HCT116 (cell line): ENCODE measurements around the gene BTBD9. TPM values are rescaled to one million over a fixed set of nuclear protein-coding genes. Genes with fewer than 3 reads are reported as not detected.

Experiments
- ATAC-seq: fragments of 200-7000 bp; cut with Tn5 transposase; 2 replicates; pipeline ENCODE4 v1.9.1; 2020; ENCODE audit warnings: mild to moderate bottlenecking, moderate library complexity
- BruUV-seq: library from RNA; stranded (reverse); fragments of 400-500 nt; replicated peaks from 2 replicates; lab custom pipeline; 2021; lab: Mats Ljungman, UMichigan
- CTCF ChIA-PET: fragments of 300-600 bp; sonication (Branson Sonifier 250); formaldehyde crosslinking; loops from one replicate; lab custom pipeline; 2021; ENCODE audit warnings: antibody characterized with exemption; lab: Charles Lee
- POLR2A ChIA-PET: fragments of 300-600, 350-600 bp; sonication (Branson Sonifier 250); formaldehyde crosslinking; loops from one replicate; lab custom pipeline; 2021; ENCODE audit warnings: antibody characterized with exemption; lab: Charles Lee
- RAD21 ChIA-PET, 2 experiments: fragments of 300-600 bp; sonication (Branson Sonifier 250); formaldehyde crosslinking; loops; one replicate each; lab custom pipeline; 2023; ENCODE audit warnings: low total read pairs in 2 of 2; ENCODE audit not compliant: uncharacterized antibody in 2 of 2, unreplicated experiment in 2 of 2, low non-redundant PET in 1 of 2; lab: Charles Lee
- DNase-seq: peaks from one replicate; pipeline ENCODE4 v3.0.0-alpha.2; 2010; ENCODE audit warnings: low read depth, low spot score
- H2AFZ ChIP-seq: fragments of 200-600 bp; shearing (Covaris generic), sonication (generic); 2 replicates; pipeline ENCODE4 v1.6.1; 2017; ENCODE audit warnings: low read depth, mixed run types, mixed read lengths, antibody characterized with exemption, low read length; ENCODE audit not compliant: poor library complexity, severe bottlenecking
- H3K27ac ChIP-seq: 2 replicates; pipeline ENCODE4 v1.5.1; 2012; ENCODE audit warnings: low read depth, low read length
- H3K27me3 ChIP-seq: fragments of 200-600 bp; sonication (generic); 2 replicates; pipeline ENCODE4 v1.6.1; 2016; ENCODE audit warnings: mixed run types, low read length, mixed read lengths; ENCODE audit not compliant: insufficient read depth
- H3K36me3 ChIP-seq, 2 experiments: fragments of 200-500 bp in 1 of 2; fragments of 200-600 bp in 1 of 2; sonication (Bioruptor generic) in 1 of 2; sonication (generic) in 1 of 2; 2 replicates each; pipeline versions ENCODE4 v1.5.1 to v1.6.1; 2014 to 2016; ENCODE audit warnings: low read length in 2 of 2, inconsistent platforms in 1 of 2, mixed read lengths in 1 of 2, mixed run types in 1 of 2; ENCODE audit not compliant: insufficient read depth in 2 of 2, control insufficient read depth in 1 of 2
- H3K4me1 ChIP-seq, 2 experiments: fragments of 200-600 bp in 1 of 2; sonication (generic) in 1 of 2; 2 replicates each; pipeline versions ENCODE4 v1.5.1 to v1.6.1; 2012 to 2017; ENCODE audit warnings: low read length in 2 of 2, inconsistent platforms in 1 of 2, mild to moderate bottlenecking in 1 of 2, mixed read lengths in 1 of 2, mixed run types in 1 of 2, moderate library complexity in 1 of 2; ENCODE audit not compliant: insufficient read depth in 2 of 2, control insufficient read depth in 1 of 2
- H3K4me2 ChIP-seq: fragments of 200-600 bp; sonication (generic); 2 replicates; pipeline ENCODE4 v1.6.1; 2017; ENCODE audit warnings: mixed run types, low read length, mixed read lengths
- H3K4me3 ChIP-seq, 2 experiments: fragments of 200-600 bp in 1 of 2; sonication (generic) in 1 of 2; replicated peaks in 1 of 2; 2 replicates each; pipeline ENCODE4 v1.5.1; 2011 to 2016; ENCODE audit warnings: low read length in 2 of 2, control low read depth in 1 of 2, low read depth in 1 of 2, mild to moderate bottlenecking in 1 of 2, mixed read lengths in 1 of 2, mixed run types in 1 of 2
- H3K79me2 ChIP-seq: fragments of 200-600 bp; sonication (generic); 2 replicates; pipeline ENCODE4 v1.6.1; 2017; ENCODE audit warnings: mild to moderate bottlenecking, mixed run types, low read length, moderate library complexity, mixed read lengths; ENCODE audit not compliant: insufficient read depth
- H3K9ac ChIP-seq: fragments of 200-600 bp; sonication (generic); 2 replicates; pipeline ENCODE4 v1.6.1; 2016; ENCODE audit warnings: low read length, mixed read lengths
- H3K9me2 ChIP-seq: fragments of 200-600 bp; sonication (generic), shearing (Covaris generic); 2 replicates; pipeline ENCODE4 v1.6.1; 2017; ENCODE audit warnings: mixed run types, mild to moderate bottlenecking, moderate library complexity; ENCODE audit not compliant: insufficient read depth
- H3K9me3 ChIP-seq, 2 experiments: fragments of 200-500 bp in 1 of 2; fragments of 200-600 bp in 1 of 2; sonication (Bioruptor generic) in 1 of 2; sonication (generic) in 1 of 2; 2 replicates each; pipeline ENCODE4 v1.6.1; 2014 to 2017; ENCODE audit warnings: low read length in 2 of 2, mixed read lengths in 2 of 2, inconsistent platforms in 1 of 2, low read depth in 1 of 2, mild to moderate bottlenecking in 1 of 2, mixed run types in 1 of 2, moderate library complexity in 1 of 2; ENCODE audit not compliant: control insufficient read depth in 1 of 2, insufficient read depth in 1 of 2
- H4K20me1 ChIP-seq: fragments of 200-600 bp; sonication (generic), shearing (Covaris generic); 2 replicates; pipeline ENCODE4 v1.6.1; 2017; ENCODE audit warnings: mixed run types, mild to moderate bottlenecking, moderate library complexity; ENCODE audit not compliant: insufficient read depth
- ATF3 ChIP-seq: IDR thresholded peaks from 2 replicates; pipeline ENCODE4 v1.6.1; 2012
- CBX3 ChIP-seq: IDR thresholded peaks from 2 replicates; pipeline ENCODE4 v1.6.1; 2012; ENCODE audit warnings: low read depth
- CEBPB ChIP-seq: IDR thresholded peaks from 2 replicates; pipeline ENCODE4 v1.6.1; 2012; ENCODE audit warnings: low read depth
- CTCF ChIP-seq, 3 experiments: fragments of 200-600 bp in 1 of 3; sonication (generic) in 1 of 3; IDR thresholded peaks in 2 of 3; conservative IDR thresholded peaks in 1 of 3; 2 replicates each; pipeline ENCODE4 v1.5.1; 2012 to 2017; ENCODE audit warnings: low read depth in 2 of 3, low read length in 2 of 3, antibody characterized with exemption in 1 of 3, borderline replicate concordance in 1 of 3, control low read depth in 1 of 3, mild to moderate bottlenecking in 1 of 3, mixed read lengths in 1 of 3, mixed run types in 1 of 3, moderate library complexity in 1 of 3; ENCODE audit not compliant: insufficient read depth in 1 of 3
- EGR1 ChIP-seq: IDR thresholded peaks from 2 replicates; pipeline ENCODE4 v1.6.1; 2012; ENCODE audit warnings: low read depth
- ELF1 ChIP-seq: IDR thresholded peaks from 2 replicates; pipeline ENCODE4 v1.6.1; 2012; ENCODE audit warnings: low read depth, borderline replicate concordance
- EZH2phosphoT487 ChIP-seq: fragments of 200-600 bp; IDR thresholded peaks from 2 replicates; pipeline ENCODE4 v1.6.1; 2018; ENCODE audit warnings: antibody characterized with exemption, borderline replicate concordance
- FOSL1 ChIP-seq: IDR thresholded peaks from 2 replicates; pipeline ENCODE4 v1.6.1; 2012; ENCODE audit warnings: low read depth
- JUND ChIP-seq: IDR thresholded peaks from 2 replicates; pipeline ENCODE4 v1.6.1; 2012
- MAX ChIP-seq: IDR thresholded peaks from 2 replicates; pipeline ENCODE4 v1.6.1; 2012
- POLR2A ChIP-seq: IDR thresholded peaks from 2 replicates; pipeline ENCODE4 v1.7.0; 2011; ENCODE audit warnings: borderline replicate concordance; ENCODE audit not compliant: insufficient read depth, insufficient read length; ENCODE audit errors: extremely low read depth
- POLR2AphosphoS5 ChIP-seq: IDR thresholded peaks from 2 replicates; pipeline ENCODE4 v1.6.1; 2011; ENCODE audit warnings: mild to moderate bottlenecking, low read depth, low read length, moderate library complexity
- REST ChIP-seq: IDR thresholded peaks from 2 replicates; pipeline ENCODE4 v1.6.1; 2012; ENCODE audit warnings: low read depth
- SIN3A ChIP-seq: IDR thresholded peaks from 2 replicates; pipeline ENCODE4 v1.6.1; 2012; ENCODE audit warnings: low read depth
- SP1 ChIP-seq: IDR thresholded peaks from 2 replicates; pipeline ENCODE4 v1.6.1; 2012; ENCODE audit warnings: low read depth
- SRF ChIP-seq: IDR thresholded peaks from 2 replicates; pipeline ENCODE4 v1.6.1; 2012; ENCODE audit warnings: low read depth
- TCF7L2 ChIP-seq: IDR thresholded peaks from 2 replicates; pipeline ENCODE4 v1.7.0; 2011; ENCODE audit warnings: borderline replicate concordance, inconsistent platforms; ENCODE audit not compliant: insufficient read depth, insufficient read length; ENCODE audit errors: extremely low read depth
- intact Hi-C: fragments of 100-400 bp; cut with micrococcal nuclease; formaldehyde crosslinking; loops from 2 replicates; pipeline ENCODE4 v1.10.0; 2022
- total RNA-seq: library from RNA; stranded (reverse); gene quantifications from one replicate; pipeline ENCODE4 v1.2.1, GENCODE V29; 2021; ENCODE audit not compliant: unreplicated experiment

Gene BTBD9
- total RNA-seq, 1 experiment from 2014 or later, result 10.9 TPM

GRCh38 chr6:38146734-38147027 lies 493.0 kb downstream of the BTBD9 start:
- H3K4me2 ChIP-seq, result no peak overlapping the region
- intact Hi-C loops, result no loop called here
- H3K9ac ChIP-seq, result no peak overlapping the region
- ChIA-PET CTCF (no interaction called here), POLR2A (no interaction called here), RAD21 (no interaction called here)
- no peaks in the 10 kb centered on the region for H3K27me3 ChIP-seq
- H4K20me1 ChIP-seq, result no peaks in the 10 kb centered on the region
- H3K9me2 ChIP-seq, result no peaks in the 10 kb centered on the region
- H2AFZ ChIP-seq, result no peak overlapping the region
- no peaks in the 10 kb centered on the region for H3K9me3 ChIP-seq
- no peak for TF ChIP-seq REST
- no peak for ATAC-seq
- no peaks in the 10 kb centered on the region for H3K79me2 ChIP-seq
- H3K27ac ChIP-seq, result no peak overlapping the region
- H3K4me3 ChIP-seq, result no peak overlapping the region
- H3K36me3 ChIP-seq, result no peaks in the 10 kb centered on the region
- H3K4me1 ChIP-seq, result no peaks in the 10 kb centered on the region
- no peak for DNase-seq
- no TSS peak for BruUV-seq

- no peak for DNase-seq
- H3K27ac ChIP-seq, result no peak overlapping the region
- H4K20me1 ChIP-seq, result no peaks in the 10 kb centered on the region
- no TSS peak for BruUV-seq
- no peak overlapping the region for H3K9ac ChIP-seq
- POLR2A ChIA-PET, result no interaction called here
- no peaks in the 10 kb centered on the region for H3K4me1 ChIP-seq
- no peaks in the 10 kb centered on the region for H3K36me3 ChIP-seq
- intact Hi-C loops, result no loop called here
- H3K79me2 ChIP-seq, result no peaks in the 10 kb centered on the region
- RAD21 ChIA-PET, result no interaction called here
- H3K9me2 ChIP-seq, result no peaks in the 10 kb centered on the region
- no peaks in the 10 kb centered on the region for H3K9me3 ChIP-seq
- ATAC-seq, result no peak
- H3K4me2 ChIP-seq, result no peak overlapping the region
- no peaks in the 10 kb centered on the region for H3K27me3 ChIP-seq
- H2AFZ ChIP-seq, result no peak overlapping the region
- CTCF ChIA-PET, result no interaction called here
- no peak overlapping the region for H3K4me3 ChIP-seq
- TF ChIP-seq EGR1, result no peak
- TF ChIP-seq CTCF (IDR thresholded peaks at IDR 0.05 in 2 of 3, conservative IDR thresholded peaks at IDR 0.05 in 1 of 3; ENCODE audit: borderline replicate concordance in 1 of 3, insufficient read depth in 1 of 3, low read depth in 2 of 3, low read length in 2 of 3), result no peak
- TF ChIP-seq MAX, result no peak
- no peak for TF ChIP-seq SIN3A
- TF ChIP-seq ATF3, result no peak
- no peak for TF ChIP-seq POLR2AphosphoS5
- no peak for TF ChIP-seq SP1
- no peak for TF ChIP-seq SRF
- no peak for TF ChIP-seq FOSL1
- no peak for TF ChIP-seq CEBPB
- no peak for TF ChIP-seq EZH2phosphoT487
- no peak for TF ChIP-seq JUND
- no peak for TF ChIP-seq TCF7L2
- TF ChIP-seq ELF1, result no peak
- no peak for TF ChIP-seq CBX3
- TF ChIP-seq POLR2A, result no peak
These were observed 493.6 kb downstream of the BTBD9 start for GRCh38 chr6:38146021-38146733.
